ENCODE measurements around the gene ZBTB25. TPM values are rescaled to one million over a fixed set of nuclear protein-coding genes. Genes with fewer than 3 reads are reported as not detected.

Gene ZBTB25
- total and polyA plus RNA-seq, 10 of the 15 experiments (the other 5 are each of a cell fraction or from before 2014, with no cell fraction given) = 4.1 to 33.9 (median 9.7) TPM

- TF ChIP-seq NFXL1 (IDR thresholded peaks at IDR 0.05; ENCODE audit: borderline replicate concordance) (no peak), GABPA (IDR thresholded peaks at IDR 0.05; ENCODE audit: low read depth) (no peak)
These were observed 91.4 kb downstream of the ZBTB25 start (continued) for GRCh38 chr14:64412237-64412636.

DNA sequence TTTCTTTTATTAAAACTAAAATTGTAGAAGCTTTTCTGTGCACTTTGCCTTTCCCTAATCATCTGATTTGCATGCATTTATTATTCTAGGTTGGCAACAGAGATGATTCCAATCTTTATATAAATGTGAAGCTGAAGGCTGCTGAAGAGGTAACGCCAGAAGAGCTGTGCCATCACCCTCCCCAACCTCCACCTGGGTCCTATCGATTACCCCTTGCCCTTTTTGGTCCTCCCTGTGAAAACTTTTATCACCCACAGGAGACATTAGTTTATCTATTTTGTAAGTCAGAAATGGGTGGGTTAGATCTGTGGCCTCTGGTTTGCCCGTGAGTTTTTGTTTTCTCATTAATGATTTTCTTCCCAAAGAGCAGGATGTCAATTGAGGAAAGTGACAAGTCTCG lies 92.6 kb downstream of the ZBTB25 start:
- no peak for ATAC-seq
- Histone ChIP-seq H3K4me2 (ENCODE audit: control insufficient read depth, insufficient read depth) (no peak overlapping the region), H3K79me2 (ENCODE audit: control insufficient read depth, insufficient read depth, low read length) (peaks cover 20% of the 10 kb centered on the region), H2AFZ (ENCODE audit: control insufficient read depth, low read depth, low read length) (no peak overlapping the region), H3K4me3 (no peak overlapping the region), H3K36me3 (ENCODE audit: control insufficient read depth in 2 of 2, insufficient read depth in 2 of 2, low read length in 1 of 2) (peaks cover 6 to 27% of the 10 kb centered on the region in 2 experiments), H3K9me3 (replicated peaks; ENCODE audit: control insufficient read depth, insufficient read depth, low read length) (no peaks in the 10 kb centered on the region), H4K20me1 (ENCODE audit: control insufficient read depth, insufficient read depth) (no peaks in the 10 kb centered on the region), H3K27me3 (replicated peaks in 1 of 2; ENCODE audit: control insufficient read depth in 2 of 2, insufficient read depth in 2 of 2, low read length in 1 of 2) (no peaks in the 10 kb centered on the region), H3K4me1 (ENCODE audit: control insufficient read depth, insufficient read depth, low read length) (peaks cover 9% of the 10 kb centered on the region), H3K9ac (ENCODE audit: control insufficient read depth, insufficient read depth, low read length) (no peak overlapping the region), H3K27ac (ENCODE audit: control insufficient read depth, insufficient read depth) (no peak overlapping the region)
- POLR2A ChIA-PET = interaction anchor here (0.7 to 1.3 kb wide), 3 partner anchors 19 to 35 kb away, joined by 3 to 6 read pairs (median 3); no protein-coding TSS in a partner anchor
- in situ Hi-C loops (cut with MboI) (no loop called here), intact Hi-C loops (cut with micrococcal nuclease; ENCODE audit: unreplicated experiment) (no loop called here)
- SMC1A ChIA-PET (ENCODE audit: uncharacterized antibody, unreplicated experiment) = interaction anchor here (1.0 to 1.1 kb wide), 2 partner anchors 19 to 92 kb away, joined by 3 to 4 read pairs; no protein-coding TSS in a partner anchor
- FAIRE-seq = no peak
- BruUV-seq (replicated peaks) = no TSS peak
- CTCF ChIA-PET = interaction anchor here (1.9 kb wide), 1 partner anchor 19 kb away, joined by 8 read pairs; no protein-coding TSS in a partner anchor
- RAD21 ChIA-PET (ENCODE audit: unreplicated experiment) = interaction anchor here (0.6 to 1.0 kb wide), 2 partner anchors 17 to 66 kb away, joined by 3 read pairs; no protein-coding TSS in a partner anchor
- 97% methylated on average over 4 of the region's 4 CpGs for WGBS (ENCODE audit: insufficient coverage, insufficient replicate concordance, low lambda C conversion rate, missing lambda C conversion rate)
- no peak for DNase-seq (ENCODE audit: low read depth, low spot score)
- TF ChIP-seq, protein P1, sequence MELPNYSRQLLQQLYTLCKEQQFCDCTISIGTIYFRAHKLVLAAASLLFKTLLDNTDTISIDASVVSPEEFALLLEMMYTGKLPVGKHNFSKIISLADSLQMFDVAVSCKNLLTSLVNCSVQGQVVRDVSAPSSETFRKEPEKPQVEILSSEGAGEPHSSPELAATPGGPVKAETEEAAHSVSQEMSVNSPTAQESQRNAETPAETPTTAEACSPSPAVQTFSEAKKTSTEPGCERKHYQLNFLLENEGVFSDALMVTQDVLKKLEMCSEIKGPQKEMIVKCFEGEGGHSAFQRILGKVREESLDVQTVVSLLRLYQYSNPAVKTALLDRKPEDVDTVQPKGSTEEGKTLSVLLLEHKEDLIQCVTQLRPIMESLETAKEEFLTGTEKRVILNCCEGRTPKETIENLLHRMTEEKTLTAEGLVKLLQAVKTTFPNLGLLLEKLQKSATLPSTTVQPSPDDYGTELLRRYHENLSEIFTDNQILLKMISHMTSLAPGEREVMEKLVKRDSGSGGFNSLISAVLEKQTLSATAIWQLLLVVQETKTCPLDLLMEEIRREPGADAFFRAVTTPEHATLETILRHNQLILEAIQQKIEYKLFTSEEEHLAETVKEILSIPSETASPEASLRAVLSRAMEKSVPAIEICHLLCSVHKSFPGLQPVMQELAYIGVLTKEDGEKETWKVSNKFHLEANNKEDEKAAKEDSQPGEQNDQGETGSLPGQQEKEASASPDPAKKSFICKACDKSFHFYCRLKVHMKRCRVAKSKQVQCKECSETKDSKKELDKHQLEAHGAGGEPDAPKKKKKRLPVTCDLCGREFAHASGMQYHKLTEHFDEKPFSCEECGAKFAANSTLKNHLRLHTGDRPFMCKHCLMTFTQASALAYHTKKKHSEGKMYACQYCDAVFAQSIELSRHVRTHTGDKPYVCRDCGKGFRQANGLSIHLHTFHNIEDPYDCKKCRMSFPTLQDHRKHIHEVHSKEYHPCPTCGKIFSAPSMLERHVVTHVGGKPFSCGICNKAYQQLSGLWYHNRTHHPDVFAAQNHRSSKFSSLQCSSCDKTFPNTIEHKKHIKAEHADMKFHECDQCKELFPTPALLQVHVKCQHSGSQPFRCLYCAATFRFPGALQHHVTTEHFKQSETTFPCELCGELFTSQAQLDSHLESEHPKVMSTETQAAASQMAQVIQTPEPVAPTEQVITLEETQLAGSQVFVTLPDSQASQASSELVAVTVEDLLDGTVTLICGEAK (IDR thresholded peaks at IDR 0.05; ENCODE audit: borderline replicate concordance) = no peak
- no peak for TF ChIP-seq REST (IDR thresholded peaks at IDR 0.05; ENCODE audit: low read depth, low read length)
- no peak for TF ChIP-seq SRF (IDR thresholded peaks at IDR 0.05; ENCODE audit: low read depth in 2 of 2, low read length in 2 of 2)
- TF ChIP-seq RBBP5 (conservative IDR thresholded peaks at IDR 0.05) = no peak
- no peak for TF ChIP-seq YBX1 (IDR thresholded peaks at IDR 0.05)
- no peak for TF ChIP-seq YY1 (IDR thresholded peaks at IDR 0.05; ENCODE audit: low read depth, low read length)
- no peak for TF ChIP-seq EGR1 (IDR thresholded peaks at IDR 0.05; ENCODE audit: borderline replicate concordance in 1 of 2, low read depth in 2 of 2, low read length in 2 of 2)
- no peak for TF ChIP-seq CBX3 (IDR thresholded peaks at IDR 0.05; ENCODE audit: borderline replicate concordance, low read depth)
- no peak for TF ChIP-seq IRF5 (IDR thresholded peaks at IDR 0.05; ENCODE audit: borderline replicate concordance)
- TF ChIP-seq ZZZ3 (IDR thresholded peaks at IDR 0.05; ENCODE audit: control insufficient read depth, insufficient read length, low read depth) = no peak

Data from GM12878 (cell line).